CD4-positive, alpha-beta T cell treated with Interleukin-1 beta for 1 hour (primary cell): ENCODE data around the gene LAPTM4A.
A peak's percentile ranks its signal among the peaks of the same experiment; 100 is the strongest.

Source experiments
- DNase-seq, 2 donors: peaks; one replicate each; pipeline ENCODE4 v3.0.0-alpha.2; 2020 to 2022

The LAPTM4A gene

DNA sequence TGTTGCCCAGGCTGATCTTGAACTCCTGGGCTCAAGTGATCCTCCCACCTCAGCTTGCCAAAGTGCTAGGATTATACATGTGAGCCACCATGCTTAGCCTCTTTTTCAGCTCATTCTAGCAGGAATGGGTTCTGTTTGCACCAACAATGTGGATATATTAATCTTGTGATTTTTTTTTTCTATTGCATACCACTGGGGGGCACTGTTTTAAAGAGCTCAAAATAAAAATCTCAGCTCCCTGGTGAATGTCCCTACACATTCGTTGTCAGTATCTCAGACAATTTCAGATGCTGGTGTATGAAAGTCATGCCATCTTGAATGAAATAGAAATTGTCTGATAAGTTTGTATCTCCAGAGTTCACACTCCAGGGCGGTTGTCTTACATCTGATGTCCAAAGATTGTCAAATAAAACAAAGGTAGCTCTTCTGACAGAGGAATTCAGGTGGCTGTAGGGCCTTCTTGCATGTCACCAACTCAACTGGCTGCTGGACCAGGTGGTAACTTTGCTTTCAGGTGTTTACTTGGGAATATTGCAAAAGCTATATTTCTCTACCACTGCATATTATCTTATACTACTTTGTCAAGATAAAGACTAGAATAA lies 35.8 kb downstream of the LAPTM4A start:
- DNase-seq: peak in 1 of 2 donors; percentile 48

DNA sequence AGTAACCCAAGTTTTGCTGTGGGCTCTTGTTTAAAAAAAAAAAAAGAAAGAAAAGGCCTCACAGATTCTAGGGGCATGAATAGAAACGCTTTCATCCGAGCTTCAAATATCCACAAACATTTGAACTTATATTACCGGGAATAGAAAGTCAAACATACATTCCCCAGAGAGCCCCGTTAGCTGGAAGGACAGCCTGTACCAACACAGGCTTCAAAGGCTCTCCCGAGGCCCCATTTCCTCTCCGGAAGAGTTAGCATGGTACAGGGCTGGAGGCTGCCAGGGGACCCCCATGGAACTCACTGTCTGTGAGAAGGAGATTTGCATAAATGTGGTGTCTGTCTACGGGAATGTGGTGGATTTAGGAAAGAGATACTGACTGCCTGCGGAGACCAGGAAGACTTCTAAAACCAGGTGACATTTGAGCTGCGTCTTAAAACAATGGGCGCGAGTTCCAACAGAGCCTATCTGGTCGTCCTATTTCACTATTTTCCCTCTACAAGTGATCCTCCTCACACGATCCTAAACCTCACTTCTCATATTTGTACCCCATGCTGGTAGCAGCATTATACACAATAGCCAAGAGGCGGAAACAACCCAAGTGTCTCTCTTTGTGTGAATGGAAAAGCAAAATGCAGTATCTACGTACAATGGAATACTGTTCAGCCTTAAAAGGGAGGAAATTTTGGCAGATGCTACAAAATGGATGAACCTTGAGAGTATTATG lies 38.1 kb downstream of the LAPTM4A start:
- no peak for DNase-seq

DNA sequence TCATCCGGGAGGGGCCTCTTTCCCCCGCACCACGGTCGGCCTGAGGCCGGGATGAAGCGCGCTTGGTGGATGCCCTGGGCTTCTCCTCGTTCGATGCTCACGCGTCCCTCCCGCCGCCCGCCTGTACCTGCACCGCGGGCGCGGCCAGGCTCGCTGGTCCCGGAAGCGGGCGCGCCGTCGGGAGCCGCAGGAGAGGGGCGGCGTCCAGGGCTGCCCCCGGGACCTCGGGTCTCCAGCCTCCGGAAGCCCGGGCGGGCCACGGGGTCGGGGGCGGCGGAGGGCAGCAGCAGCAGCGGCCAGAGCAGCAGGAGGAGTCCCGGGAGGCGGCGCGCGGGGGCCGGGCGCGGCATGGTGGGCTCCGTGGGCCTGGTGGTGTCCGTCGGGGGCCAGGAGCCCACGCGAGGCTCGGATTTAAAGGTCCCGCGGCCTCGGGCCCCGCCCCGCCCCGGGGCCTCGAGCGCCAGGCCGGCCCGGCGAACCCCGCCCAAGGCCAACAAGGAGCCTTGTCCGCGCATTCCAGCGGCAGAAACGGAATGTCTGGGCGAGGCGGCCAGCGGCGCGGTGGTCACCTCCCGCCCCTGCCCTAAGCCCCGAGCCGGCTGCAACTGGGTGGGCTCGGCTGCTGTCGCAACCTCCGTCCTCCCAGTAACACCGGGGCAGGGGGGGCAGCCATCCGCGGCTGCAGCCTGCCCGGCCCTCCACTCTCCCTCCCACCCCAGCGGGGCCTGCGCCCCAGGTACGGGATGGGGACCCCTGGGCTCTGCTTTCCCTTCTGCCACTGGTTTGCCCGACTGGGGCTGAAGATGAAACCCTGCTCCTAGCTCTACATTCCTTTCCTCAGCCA lies 38.9 kb downstream of the LAPTM4A start, which contains the start of gene MATN3:
Gene MATN3 (minus strand): TSS at position 387 of the 844 bp plus-strand sequence. CDS start 37 bp downstream, at position 350.
- no peak for DNase-seq

DNA sequence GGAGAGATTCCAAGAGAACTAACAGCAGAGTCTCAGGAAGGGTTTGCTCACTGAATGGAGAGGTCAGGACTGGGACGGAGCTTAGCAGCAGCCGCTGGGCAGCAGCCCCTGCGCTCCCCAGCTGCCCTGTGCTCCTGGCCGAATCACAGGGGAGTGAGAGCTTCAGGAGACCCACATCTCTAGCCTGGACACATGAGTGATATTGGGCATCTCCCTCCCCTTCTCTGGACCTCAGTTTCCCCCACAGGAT lies 39.5 kb downstream of the LAPTM4A start:
- no peak for DNase-seq

DNA sequence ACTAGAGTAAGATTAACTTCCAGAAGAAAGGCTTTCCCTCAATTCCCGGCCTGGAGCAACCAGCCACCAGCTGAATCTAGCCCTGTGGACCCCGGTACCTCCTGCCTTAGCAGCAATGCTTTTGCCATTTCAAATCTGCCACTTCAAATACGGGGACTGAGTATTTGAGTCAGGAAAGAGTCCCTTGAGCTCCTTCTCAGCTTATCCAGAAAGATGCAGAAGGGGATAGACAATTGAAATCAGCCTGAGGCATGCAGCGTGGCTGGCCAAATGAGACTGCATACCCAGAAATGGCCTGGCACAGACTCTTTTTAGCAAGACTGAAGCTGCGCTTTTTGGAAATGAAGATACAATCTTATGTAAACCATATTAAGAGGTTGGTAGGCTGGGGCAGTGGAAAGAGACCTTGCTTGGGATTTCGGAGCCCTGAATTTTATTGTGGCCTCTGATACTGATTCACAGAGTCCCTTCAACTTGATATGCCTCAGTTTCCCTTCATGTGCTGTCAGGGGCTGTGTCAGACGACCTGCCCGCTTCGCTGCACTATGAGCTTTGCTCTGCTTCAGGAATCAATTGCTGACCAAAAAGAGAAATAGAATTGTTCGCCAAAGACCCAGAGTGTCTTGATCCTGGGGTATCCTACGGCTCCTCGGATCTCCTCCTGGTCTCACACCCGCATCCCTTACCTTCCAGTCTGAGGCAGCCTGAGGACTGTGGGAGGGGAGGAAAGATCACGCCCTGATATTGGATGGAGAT lies 40.0 kb downstream of the LAPTM4A start:
- DNase-seq: no peak

DNA sequence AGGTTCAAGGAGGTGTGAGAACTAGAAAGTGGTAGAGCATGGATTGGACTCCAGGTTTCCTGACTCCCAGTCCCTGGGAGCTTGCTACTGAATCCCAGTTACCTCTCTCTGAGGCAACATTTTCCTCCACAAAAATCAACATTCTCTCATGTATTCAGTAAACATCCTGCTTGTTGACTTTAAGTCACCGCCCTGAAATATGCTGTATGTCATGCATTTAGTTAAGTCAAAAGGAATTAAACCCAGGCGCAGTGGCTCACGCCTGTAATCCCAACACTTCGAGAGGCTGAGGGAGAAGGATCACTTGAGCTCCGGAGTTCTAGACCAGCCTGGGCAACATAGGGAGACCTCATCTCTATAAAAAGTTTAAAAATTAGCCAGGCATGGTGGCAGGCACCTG lies 42.7 kb downstream of the LAPTM4A start:
- DNase-seq: no peak

DNA sequence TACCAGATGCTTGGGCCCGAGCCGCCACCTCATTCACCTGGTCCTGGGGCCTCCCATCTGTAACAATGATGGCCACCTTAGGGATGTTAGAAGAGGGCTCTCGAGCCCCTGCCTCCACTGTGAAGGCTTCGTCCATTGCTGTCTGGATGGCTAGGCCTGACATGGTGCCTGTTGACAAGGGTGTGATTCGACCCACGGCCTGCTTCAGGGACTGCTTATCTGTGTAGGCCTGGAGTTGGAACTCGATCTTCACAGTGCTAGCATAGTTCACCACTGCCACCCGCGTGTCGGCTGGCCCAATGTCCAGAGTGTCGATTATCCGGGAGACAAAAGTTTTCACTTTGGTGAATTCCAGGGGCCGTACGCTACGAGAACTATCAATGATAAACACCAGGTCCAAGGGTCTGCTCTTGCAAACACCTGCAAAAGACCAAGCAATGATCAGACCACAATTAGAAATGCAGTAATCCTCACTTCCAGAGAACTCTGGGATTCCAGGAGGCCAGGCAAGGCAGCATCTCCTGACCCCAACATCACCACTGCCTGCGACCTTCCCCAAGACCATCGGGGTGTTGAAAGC lies 45.4 kb downstream of the LAPTM4A start:
- no peak for DNase-seq

DNA sequence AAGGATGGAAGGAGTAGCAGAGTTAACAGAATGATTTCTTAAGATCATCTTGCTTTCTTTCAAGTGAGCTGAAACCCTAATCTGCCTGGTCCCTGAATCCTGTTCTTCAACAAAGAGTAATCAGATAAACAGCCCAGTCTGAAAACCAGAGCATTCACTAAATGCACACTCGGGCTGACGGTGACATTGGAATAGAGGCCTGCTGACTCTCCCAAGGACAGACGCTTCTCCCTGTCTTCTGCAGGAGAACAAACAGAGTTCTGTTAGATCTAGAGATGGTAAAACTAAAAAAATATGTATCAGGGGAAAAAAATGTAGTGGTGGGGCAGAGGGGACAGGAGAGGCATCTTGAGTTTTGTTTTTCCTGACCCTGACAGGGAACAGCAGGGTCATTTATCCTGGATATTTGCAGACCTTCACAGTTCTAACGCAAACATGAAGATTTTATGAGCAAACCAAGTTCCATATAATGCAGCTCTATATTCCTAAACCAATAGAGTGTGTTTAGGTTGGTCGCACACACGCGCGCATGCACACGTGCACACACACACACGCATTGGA lies 46.3 kb downstream of the LAPTM4A start:
- DNase-seq: no peak

DNA sequence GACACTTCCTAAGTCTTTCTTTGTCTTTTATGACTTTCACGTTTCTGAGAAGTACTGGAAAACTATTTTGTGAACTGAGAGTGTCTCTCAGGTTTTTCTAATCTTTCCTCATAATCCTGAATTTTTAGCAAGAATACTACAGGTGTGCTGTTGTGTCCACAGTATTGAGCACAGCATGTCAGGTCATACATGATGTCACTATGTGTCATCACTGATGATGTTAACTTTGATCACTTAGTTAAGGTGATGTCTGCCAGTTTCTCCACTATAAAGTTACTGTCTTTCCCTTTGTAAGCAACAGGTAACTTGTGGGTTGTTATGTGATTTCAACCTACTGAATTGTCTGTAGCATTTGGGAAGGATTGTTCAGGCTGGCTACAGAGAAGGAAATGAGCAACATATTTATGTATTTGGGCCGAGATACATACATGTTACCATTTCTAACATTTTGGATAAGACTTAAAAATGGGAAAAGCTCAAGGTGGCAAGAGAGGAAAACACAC lies 50.0 kb downstream of the LAPTM4A start:
- DNase-seq: no peak

DNA sequence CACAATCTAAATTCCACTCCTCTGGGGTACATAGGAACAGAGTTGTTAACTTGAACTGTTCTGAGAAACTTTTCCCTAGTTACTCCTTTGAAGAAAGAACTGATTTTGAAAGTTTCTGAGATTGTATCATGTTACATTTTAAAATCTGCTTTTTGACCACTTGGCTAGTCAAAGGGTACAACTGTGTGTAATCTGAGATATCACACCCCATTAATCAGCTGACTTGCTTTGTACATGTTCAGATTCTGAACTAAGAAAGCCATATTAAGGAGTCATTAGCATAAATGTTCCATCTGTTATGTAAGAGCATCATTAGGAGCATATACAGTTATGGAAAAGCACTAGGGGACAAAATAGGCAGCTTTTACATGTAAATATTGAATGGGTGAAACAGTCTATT lies 57.7 kb downstream of the LAPTM4A start:
- no peak for DNase-seq

DNA sequence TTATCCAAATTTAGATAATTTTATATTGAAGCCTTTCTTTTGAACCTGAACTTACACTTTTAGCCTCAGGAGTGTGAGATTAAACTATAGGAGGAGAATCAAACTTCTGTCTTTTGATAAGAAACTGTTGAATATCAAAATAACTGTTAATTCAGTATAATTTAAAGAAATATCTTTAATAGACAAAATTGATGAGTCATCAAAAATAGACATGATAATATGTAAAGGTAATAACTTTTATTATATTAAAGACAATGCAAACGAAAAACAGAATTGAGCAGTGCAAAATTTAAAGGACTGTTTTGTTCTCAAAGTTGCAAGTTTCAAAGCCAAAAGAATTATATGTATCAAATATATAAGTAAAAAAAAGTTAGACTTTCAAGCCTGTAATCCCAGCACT lies 59.5 kb downstream of the LAPTM4A start:
- no peak for DNase-seq

DNA sequence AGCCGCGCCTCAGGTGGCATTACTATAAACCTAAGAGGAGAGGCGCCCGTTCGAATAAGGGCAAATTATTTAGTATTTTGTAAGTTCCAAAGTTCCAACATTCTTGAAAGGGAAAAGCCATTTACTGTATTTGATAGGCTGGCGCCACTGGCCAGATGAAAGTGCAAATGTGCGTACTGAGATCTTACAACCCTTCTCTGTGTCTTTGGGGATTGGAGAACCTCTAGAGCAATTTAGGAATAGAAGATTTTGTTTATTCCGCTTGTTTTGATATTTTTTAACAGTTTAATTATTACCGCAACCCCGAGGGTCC lies 61.1 kb downstream of the LAPTM4A start:
- no peak for DNase-seq

DNA sequence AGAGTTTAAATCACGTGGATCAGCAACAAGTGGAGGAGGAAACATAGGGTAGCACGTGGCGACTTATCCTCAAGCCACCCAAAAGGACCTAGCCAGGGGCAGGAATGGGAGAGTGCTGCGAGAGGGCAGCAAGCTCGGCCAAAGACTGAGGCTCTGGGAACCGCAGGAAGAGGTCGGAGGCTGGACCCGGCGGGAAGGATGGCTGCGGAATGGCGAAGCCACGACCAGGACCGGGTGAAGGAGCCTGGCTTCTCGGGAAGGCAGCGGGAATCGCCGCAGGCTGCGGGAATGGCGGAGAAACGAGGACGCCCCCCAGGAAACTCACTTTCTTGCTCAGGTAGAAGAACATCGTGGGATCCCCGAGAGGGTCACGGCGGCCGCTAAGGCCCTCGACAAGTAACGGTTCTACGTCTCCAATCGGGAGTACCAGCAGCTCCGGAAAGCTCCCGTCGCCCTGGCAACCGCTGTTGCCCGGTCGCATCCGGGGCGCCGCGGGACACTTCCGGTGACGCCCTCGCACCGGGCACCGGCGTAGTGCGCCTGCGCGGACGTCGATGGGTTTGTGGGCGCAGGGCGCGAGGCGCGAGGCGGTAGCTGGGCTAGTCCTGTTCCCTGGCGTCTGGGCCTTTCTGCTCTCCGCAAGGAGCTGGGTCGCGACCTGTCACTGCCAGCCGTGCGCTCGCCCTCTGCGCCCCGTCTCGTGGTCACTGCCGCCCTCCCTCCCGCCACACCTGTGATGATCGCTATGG lies 61.6 kb downstream of the LAPTM4A start, which contains the start of gene WDR35:
Gene WDR35 (minus strand): TSS at position 439 of the 749 bp plus-strand sequence. CDS start 90 bp downstream, at position 349.
- DNase-seq: peak; percentile 92

DNA sequence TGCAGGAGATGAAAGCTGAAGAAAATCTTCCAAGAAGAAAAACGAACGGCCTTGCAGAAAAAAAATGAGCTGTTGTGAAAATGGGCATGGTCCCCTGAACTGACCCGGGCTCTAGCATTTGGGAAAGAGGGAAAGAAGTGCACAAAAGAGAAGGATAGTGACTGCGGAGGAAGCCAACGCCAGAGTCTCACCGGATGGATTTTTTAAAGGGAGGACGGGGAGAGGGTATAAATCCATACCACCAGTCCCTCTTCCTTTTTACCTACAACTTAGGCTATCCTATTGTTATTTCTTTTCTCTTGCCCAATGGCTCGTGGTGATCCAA lies 62.1 kb downstream of the LAPTM4A start:
- no peak for DNase-seq

DNA sequence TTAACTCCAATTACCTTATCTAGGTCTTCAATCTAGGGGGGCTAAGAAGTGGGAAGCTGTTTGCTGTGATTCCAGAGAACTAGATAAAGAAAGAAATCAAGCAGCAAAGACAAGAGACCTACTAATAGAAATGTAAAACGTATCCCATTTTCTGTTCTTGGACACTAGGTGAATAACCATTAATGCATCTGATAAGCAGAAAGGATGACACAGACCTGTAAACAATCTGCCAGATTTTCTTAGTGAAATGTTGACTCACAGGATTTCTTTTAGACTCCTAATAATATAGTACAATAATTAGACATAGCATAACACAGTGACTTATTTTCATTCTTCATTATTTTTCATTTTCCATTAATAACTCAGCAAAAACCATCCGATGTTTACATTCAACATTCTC lies 62.8 kb downstream of the LAPTM4A start:
- no peak for DNase-seq

DNA sequence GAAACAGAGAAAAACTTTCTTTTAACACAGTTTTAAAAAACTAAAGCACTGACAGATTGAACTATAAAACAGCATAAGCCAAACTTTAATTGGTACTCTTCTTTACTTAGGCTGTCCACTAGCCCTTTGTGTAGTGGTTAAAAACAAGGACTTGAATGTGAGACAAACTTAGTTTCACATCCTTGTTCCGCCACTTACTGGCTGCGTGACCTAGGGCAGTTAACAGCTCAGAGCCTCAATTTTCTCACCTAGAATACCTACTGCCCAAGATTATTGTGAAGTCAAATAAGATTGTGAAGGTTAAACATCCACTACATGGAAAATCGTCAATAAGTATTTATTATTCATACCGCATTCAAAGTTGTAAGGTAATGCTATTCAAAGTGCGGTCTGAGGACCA lies 63.5 kb downstream of the LAPTM4A start:
- DNase-seq: no peak
